ENCODE data around the gene GCN1.

The GCN1 gene

GRCh38 chr12:120228041-120228290, 33.5 kb upstream of the GCN1 start:
- DNase-seq (ENCODE audit: extremely low read depth, low read depth): no peak
- no peak for TF ChIP-seq CTCF (IDR thresholded peaks at IDR 0.05; ENCODE audit: low read depth, low read length, missing control alignments)
- H3K4me3 ChIP-seq (replicated peaks; ENCODE audit: low read depth, low read length): no peak overlapping the region

GRCh38 chr12:120227233-120228040, 32.9 kb upstream of the GCN1 start:
- TF ChIP-seq CTCF (IDR thresholded peaks at IDR 0.05; ENCODE audit: low read depth, low read length, missing control alignments): no peak
- H3K4me3 ChIP-seq (replicated peaks; ENCODE audit: low read depth, low read length): no peak overlapping the region

GRCh38 chr12:120225852-120226640, 31.5 kb upstream of the GCN1 start:
- no peak for DNase-seq (ENCODE audit: extremely low read depth, low read depth)
- no peak for TF ChIP-seq CTCF (IDR thresholded peaks at IDR 0.05; ENCODE audit: low read depth, low read length, missing control alignments)
- H3K4me3 ChIP-seq (replicated peaks; ENCODE audit: low read depth, low read length): no peak overlapping the region

More at GRCh38 chr12:120227233-120228040, 32.9 kb upstream of the GCN1 start:
- no peak for DNase-seq (ENCODE audit: extremely low read depth, low read depth)

GRCh38 chr12:120225200-120225558, 30.7 kb upstream of the GCN1 start:
- H3K4me3 ChIP-seq (replicated peaks; ENCODE audit: low read depth, low read length): no peak overlapping the region
- no peak for DNase-seq (ENCODE audit: extremely low read depth, low read depth)
- TF ChIP-seq CTCF (IDR thresholded peaks at IDR 0.05; ENCODE audit: low read depth, low read length, missing control alignments): no peak

GRCh38 chr12:120224304-120225199, 30.0 kb upstream of the GCN1 start:
- H3K4me3 ChIP-seq (replicated peaks; ENCODE audit: low read depth, low read length): no peak overlapping the region
- DNase-seq (ENCODE audit: extremely low read depth, low read depth): no peak
- TF ChIP-seq CTCF (IDR thresholded peaks at IDR 0.05; ENCODE audit: low read depth, low read length, missing control alignments): no peak

- no peak for TF ChIP-seq CTCF (IDR thresholded peaks at IDR 0.05; ENCODE audit: low read depth, low read length, missing control alignments)
- no peak overlapping the region for H3K4me3 ChIP-seq (replicated peaks; ENCODE audit: low read depth, low read length)
- no peak for DNase-seq (ENCODE audit: extremely low read depth, low read depth)
Observed at GRCh38 chr12:120223458-120224303, 29.2 kb upstream of the GCN1 start.

All from HFF-Myc (cell line).